Coronary artery (tissue), 2 donors: ENCODE data around the gene EARS2.

ENCODE experiments used
- DNase-seq: peaks from one replicate; pipeline ENCODE4 v3.0.0-alpha.2; 2017; ENCODE audit warnings: low spot score
- H3K27ac ChIP-seq, 2 donors: fragments of 200-600 bp; sonication (generic); one replicate each; pipeline ENCODE4 v1.5.1; 2016 to 2019
- H3K4me3 ChIP-seq: fragments of 200-600 bp; sonication (generic); 2 replicates; pipeline ENCODE4 v1.5.1; 2016; ENCODE audit warnings: mild to moderate bottlenecking, moderate library complexity
- TF ChIP-seq, protein P1 (sequence below): fragments of 200-600 bp; sonication (generic); IDR thresholded peaks from one replicate; pipeline ENCODE4 v1.5.1; 2019; ENCODE audit warnings: antibody characterized with exemption

EARS2 gene

GRCh38 chr16:23482778-23483177 lies 74.4 kb downstream of the EARS2 start:
- DNase-seq = no peak
- H3K4me3 ChIP-seq = no peak overlapping the region
- no peak overlapping the region for H3K27ac ChIP-seq
- TF ChIP-seq, protein P1, sequence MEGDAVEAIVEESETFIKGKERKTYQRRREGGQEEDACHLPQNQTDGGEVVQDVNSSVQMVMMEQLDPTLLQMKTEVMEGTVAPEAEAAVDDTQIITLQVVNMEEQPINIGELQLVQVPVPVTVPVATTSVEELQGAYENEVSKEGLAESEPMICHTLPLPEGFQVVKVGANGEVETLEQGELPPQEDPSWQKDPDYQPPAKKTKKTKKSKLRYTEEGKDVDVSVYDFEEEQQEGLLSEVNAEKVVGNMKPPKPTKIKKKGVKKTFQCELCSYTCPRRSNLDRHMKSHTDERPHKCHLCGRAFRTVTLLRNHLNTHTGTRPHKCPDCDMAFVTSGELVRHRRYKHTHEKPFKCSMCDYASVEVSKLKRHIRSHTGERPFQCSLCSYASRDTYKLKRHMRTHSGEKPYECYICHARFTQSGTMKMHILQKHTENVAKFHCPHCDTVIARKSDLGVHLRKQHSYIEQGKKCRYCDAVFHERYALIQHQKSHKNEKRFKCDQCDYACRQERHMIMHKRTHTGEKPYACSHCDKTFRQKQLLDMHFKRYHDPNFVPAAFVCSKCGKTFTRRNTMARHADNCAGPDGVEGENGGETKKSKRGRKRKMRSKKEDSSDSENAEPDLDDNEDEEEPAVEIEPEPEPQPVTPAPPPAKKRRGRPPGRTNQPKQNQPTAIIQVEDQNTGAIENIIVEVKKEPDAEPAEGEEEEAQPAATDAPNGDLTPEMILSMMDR = no peak

GRCh38 chr16:23480257-23480656 lies 76.9 kb downstream of the EARS2 start:
- no peak for DNase-seq
- TF ChIP-seq, protein P1 = no peak
- Histone ChIP-seq H3K27ac (no peak overlapping the region), H3K4me3 (no peak overlapping the region)

DNA sequence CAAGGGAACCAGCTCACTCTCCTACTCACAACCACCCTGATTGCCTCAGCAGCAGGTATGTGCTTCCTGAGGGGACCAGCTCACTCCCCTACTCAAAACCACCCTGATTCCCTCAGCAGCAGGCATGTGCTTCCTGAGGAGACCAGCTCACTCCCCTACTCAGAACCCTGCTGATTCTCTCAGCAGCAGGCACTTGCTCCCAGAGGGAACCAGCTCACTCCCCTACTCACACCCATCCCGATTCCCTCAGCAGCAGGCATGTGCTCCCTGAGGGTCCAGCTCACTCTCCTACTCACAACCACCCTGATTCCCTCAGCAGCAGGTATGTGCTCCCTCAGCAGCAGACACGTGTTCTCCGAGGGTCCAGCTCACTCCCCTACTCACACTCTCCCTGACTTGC lies 78.0 kb downstream of the EARS2 start:
- H3K4me3 ChIP-seq = no peak overlapping the region
- TF ChIP-seq, protein P1 = no peak
- DNase-seq = no peak
- H3K27ac ChIP-seq = no peak overlapping the region

GRCh38 chr16:23478566-23478965 lies 78.6 kb downstream of the EARS2 start:
- Histone ChIP-seq H3K27ac (no peak overlapping the region), H3K4me3 (no peak overlapping the region)
- TF ChIP-seq, protein P1 = no peak
- DNase-seq = no peak

- Histone ChIP-seq H3K27ac (no peak overlapping the region), H3K4me3 (no peak overlapping the region)
- no peak for DNase-seq
- TF ChIP-seq, protein P1 = no peak
Measured at GRCh38 chr16:23476289-23476688, 80.9 kb downstream of the EARS2 start.
